C4-2B (cell line): ENCODE results near the gene UBE2J2.

Experiments used
- ZFX ChIP-seq: fragments of 450-650 bp; IDR thresholded peaks from 2 replicates; pipeline ENCODE4 v1.6.1; 2017
- TF ChIP-seq, protein P1 (sequence below): fragments of 450-650 bp; conservative IDR thresholded peaks from 2 replicates; pipeline ENCODE4 v1.5.1; 2017; ENCODE audit warnings: mild to moderate bottlenecking

DNA sequence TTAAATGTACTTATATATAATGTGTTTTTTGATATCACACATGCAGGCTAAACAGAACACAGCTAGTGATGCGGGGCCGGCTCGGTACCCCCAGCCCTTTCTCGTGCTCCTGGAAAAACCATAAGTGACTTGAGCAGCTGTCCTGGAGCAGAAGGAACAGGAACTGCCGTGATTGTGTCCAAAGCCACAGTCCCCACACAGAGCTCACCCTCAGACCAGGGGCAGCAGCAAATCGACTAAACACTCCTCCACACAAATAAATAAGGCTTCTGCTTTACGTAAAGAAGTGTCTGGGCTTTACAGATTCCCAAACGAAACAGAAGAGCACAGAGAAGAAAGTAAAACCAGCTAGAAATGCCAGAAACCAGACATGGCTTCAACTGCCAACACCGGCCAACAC is 9.6 kb downstream of the UBE2J2 start:
- TF ChIP-seq, protein P1, sequence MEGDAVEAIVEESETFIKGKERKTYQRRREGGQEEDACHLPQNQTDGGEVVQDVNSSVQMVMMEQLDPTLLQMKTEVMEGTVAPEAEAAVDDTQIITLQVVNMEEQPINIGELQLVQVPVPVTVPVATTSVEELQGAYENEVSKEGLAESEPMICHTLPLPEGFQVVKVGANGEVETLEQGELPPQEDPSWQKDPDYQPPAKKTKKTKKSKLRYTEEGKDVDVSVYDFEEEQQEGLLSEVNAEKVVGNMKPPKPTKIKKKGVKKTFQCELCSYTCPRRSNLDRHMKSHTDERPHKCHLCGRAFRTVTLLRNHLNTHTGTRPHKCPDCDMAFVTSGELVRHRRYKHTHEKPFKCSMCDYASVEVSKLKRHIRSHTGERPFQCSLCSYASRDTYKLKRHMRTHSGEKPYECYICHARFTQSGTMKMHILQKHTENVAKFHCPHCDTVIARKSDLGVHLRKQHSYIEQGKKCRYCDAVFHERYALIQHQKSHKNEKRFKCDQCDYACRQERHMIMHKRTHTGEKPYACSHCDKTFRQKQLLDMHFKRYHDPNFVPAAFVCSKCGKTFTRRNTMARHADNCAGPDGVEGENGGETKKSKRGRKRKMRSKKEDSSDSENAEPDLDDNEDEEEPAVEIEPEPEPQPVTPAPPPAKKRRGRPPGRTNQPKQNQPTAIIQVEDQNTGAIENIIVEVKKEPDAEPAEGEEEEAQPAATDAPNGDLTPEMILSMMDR: no peak
- TF ChIP-seq ZFX: no peak
